Small intestine (tissue), 7 donors: ENCODE measurements around the gene TCIRG1. TPM values are rescaled to one million over a fixed set of nuclear protein-coding genes. Genes with fewer than 3 reads are reported as not detected.

ENCODE experiments used
- DNase-seq, 2 donors: peaks; one replicate each; pipeline versions ENCODE4 v3.0.0 to v3.0.0-alpha.2; 2013
- FAIRE-seq: peaks from 2 replicates; lab custom pipeline; 2012; peaks lifted over from hg19 to GRCh38; lab: Jason Lieb, UNC
- H3K27ac ChIP-seq, 3 donors: one replicate each; pipeline ENCODE4 v1.5.1; 2013; ENCODE audit warnings: low read length in 2 of 3, mild to moderate bottlenecking in 2 of 3, control low read depth in 1 of 3, inconsistent platforms in 1 of 3, low read depth in 1 of 3, moderate library complexity in 1 of 3
- H3K27me3 ChIP-seq, 3 donors: one replicate each; pipeline ENCODE4 v1.6.1; 2013; ENCODE audit warnings: low read length in 3 of 3, inconsistent platforms in 1 of 3; ENCODE audit not compliant: control insufficient read depth in 3 of 3, insufficient read depth in 3 of 3
- H3K36me3 ChIP-seq, 3 donors: one replicate each; pipeline ENCODE4 v1.6.1; 2013; ENCODE audit warnings: low read length in 3 of 3, inconsistent platforms in 1 of 3, low read depth in 1 of 3, mild to moderate bottlenecking in 1 of 3, moderate library complexity in 1 of 3; ENCODE audit not compliant: control insufficient read depth in 3 of 3, insufficient read depth in 2 of 3
- H3K4me1 ChIP-seq, 3 donors: one replicate each; pipeline ENCODE4 v1.6.1; 2013; ENCODE audit warnings: low read length in 2 of 3, inconsistent platforms in 1 of 3, low read depth in 1 of 3, mild to moderate bottlenecking in 1 of 3, moderate library complexity in 1 of 3; ENCODE audit not compliant: control insufficient read depth in 3 of 3, insufficient read depth in 2 of 3
- H3K4me3 ChIP-seq, 3 donors: one replicate each; pipeline ENCODE4 v1.5.1; 2013; ENCODE audit warnings: low read length in 3 of 3, control low read depth in 1 of 3, inconsistent platforms in 1 of 3, low read depth in 1 of 3, mild to moderate bottlenecking in 1 of 3, moderate library complexity in 1 of 3
- H3K9me3 ChIP-seq, 2 donors: one replicate each; pipeline ENCODE4 v1.6.1; 2013; ENCODE audit warnings: low read depth in 1 of 2, low read length in 1 of 2; ENCODE audit not compliant: control insufficient read depth in 2 of 2, insufficient read depth in 1 of 2
- WGBS, 3 donors: extraction: QIAGEN DNeasy Blood & Tissue Kit; methylation state at CpG; one replicate each; pipeline ENCODE4 v1.1.7; 2013; 5-methylcytosine and 5-hydroxymethylcytosine counted together
- polyA plus RNA-seq, 4 donors: library from polyadenylated mRNA; stranded (reverse) in 3 of 4; unstranded in 1 of 4; fragments of 200-250 nt in 3 of 4; fragments of 120-200 nt in 1 of 4; gene quantifications; one replicate each; pipeline versions ENCODE4 v1.2.1 to v1.2.3, GENCODE V29; 2013
- donor health status: healthy with polysubstance abuse.
- donor health status: control.
- donor health status: control.
- donor health status: Bipolar disorder and iron deficiency.
- donor health status: healthy.

The TCIRG1 gene
- polyA plus RNA-seq, 4 donors, result 79.1 to 437 (median 285) TPM

DNA sequence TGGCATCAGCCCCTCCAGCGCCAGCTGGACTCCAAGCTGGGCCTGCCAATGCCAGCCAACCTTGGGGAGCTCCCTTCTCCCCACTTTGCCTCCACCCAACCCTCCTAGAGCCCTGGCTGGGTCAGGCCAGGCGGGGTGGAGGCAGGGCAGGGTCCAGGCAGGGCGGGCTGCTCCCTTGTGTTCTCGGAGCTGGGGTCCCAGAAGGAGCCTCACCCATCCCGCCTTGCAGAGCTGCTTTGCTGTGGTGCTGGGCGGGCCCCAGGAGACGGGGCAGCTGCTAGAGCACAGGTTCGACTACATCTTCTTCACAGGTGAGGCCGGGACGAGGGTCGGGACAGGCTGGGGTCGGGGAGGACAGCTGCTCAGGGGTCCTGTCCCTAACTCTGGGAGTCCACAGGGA lies 19.3 kb upstream of the TCIRG1 start:
- peaks cover 0 to 42% (median 0%) of the 10 kb centered on the region in 3 donors for H3K36me3 ChIP-seq
- H3K27me3 ChIP-seq, result no peaks in the 10 kb centered on the region
- H3K9me3 ChIP-seq, result no peaks in the 10 kb centered on the region
- DNase-seq (no peak), FAIRE-seq (no peak)
- 72 to 87% (median 79%) methylated on average over 12 of the region's 12 CpGs for WGBS, 3 donors
- H3K27ac ChIP-seq, result no peak overlapping the region
- peaks cover 0 to 16% (median 3%) of the 10 kb centered on the region in 3 donors for H3K4me1 ChIP-seq
- no peak overlapping the region for H3K4me3 ChIP-seq

DNA sequence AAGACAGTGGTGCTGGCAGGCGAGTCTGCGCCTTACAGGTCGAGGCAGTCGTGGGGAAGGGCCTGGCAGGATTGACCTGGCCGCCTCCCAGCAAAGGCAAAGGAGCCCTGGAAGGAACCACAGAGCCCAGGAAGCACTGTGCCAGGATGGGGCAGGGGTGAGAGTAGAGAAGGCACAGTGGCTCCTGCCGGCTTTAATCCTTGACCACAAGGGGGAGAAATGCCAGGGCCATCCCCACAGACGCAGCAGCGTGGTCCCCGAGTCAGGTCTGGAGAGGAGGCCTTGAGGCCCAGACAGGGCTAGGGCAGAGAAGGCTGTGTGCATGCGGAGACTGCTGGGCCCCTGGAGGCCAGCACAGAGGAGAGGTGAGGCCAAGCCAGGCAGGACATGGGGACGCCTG lies 18.2 kb upstream of the TCIRG1 start:
- peaks cover 0 to 5% of the 10 kb centered on the region in 2 donors for H3K9me3 ChIP-seq
- H3K36me3 ChIP-seq, result peaks cover 0 to 44% (median 0%) of the 10 kb centered on the region in 3 donors
- H3K27ac ChIP-seq, result no peak overlapping the region
- H3K4me3 ChIP-seq, result no peak overlapping the region
- FAIRE-seq (no peak), DNase-seq (no peak)
- H3K4me1 ChIP-seq, result peaks cover 0 to 12% (median 0%) of the 10 kb centered on the region in 3 donors
- H3K27me3 ChIP-seq, result no peaks in the 10 kb centered on the region
- WGBS, 3 donors, result 30 to 44% (median 37%) methylated on average over 11 of the region's 11 CpGs

DNA sequence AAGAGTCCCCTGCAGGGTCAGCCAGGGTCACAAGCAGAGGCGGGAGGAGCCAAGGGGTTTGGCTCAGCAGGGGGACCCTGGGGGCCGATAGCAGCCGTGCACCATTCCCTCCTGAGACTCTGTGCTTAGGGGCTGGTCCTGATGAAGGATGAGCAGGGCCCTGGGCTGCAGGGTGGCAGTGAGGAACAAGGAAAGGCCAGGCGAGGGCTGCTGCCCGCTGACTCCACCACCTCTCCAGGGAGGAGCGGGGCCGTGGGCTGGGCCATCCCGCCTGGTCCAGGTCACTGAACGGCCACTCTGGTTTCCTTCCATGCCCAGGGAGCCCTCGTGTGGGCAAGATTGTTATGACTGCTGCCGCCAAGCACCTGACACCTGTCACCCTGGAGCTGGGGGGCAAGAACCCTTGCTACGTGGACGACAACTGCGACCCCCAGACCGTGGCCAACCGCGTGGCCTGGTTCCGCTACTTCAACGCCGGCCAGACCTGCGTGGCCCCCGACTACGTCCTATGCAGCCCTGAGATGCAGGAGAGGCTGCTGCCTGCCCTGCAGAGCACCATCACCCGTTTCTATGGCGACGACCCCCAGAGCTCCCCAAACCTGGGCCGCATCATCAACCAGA lies 17.5 kb upstream of the TCIRG1 start:
- DNase-seq, result peak; percentile 50 to 67
- Histone ChIP-seq H3K4me3 (no peak overlapping the region), H3K27me3 (no peaks in the 10 kb centered on the region), H3K27ac (no peak overlapping the region), H3K4me1 (peaks cover 0 to 10% (median 0%) of the 10 kb centered on the region in 3 donors), H3K9me3 (peaks cover 0 to 5% of the 10 kb centered on the region in 2 donors), H3K36me3 (peaks cover 0 to 47% (median 0%) of the 10 kb centered on the region in 3 donors)
- WGBS, 3 donors, result 50 to 68% (median 64%) methylated on average over 25 to 27 of the region's 27 CpGs
- no peak for FAIRE-seq

DNA sequence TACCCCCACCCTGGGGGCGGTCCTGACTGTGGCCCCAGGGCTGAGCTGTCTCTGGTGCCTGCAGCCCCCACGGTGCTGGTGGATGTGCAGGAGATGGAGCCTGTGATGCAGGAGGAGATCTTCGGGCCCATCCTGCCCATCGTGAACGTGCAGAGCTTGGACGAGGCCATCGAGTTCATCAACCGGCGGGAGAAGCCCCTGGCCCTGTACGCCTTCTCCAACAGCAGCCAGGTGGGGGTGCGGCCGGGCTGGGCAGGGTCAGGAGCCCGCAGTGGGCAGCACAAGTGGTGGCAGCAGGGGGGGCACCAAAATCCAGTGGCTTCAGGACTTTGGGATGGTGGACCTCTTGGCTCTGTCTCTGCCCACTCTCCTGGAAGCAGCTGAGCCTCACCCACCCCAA lies 16.3 kb upstream of the TCIRG1 start:
- 87 to 96% (median 92%) methylated on average over 12 to 13 of the region's 13 CpGs for WGBS, 3 donors
- H3K27ac ChIP-seq, result no peak overlapping the region
- FAIRE-seq (no peak), DNase-seq (no peak)
- H3K36me3 ChIP-seq, result peaks cover 0 to 58% (median 0%) of the 10 kb centered on the region in 3 donors
- H3K4me3 ChIP-seq, result no peak overlapping the region
- no peaks in the 10 kb centered on the region for H3K4me1 ChIP-seq
- H3K27me3 ChIP-seq, result no peaks in the 10 kb centered on the region
- H3K9me3 ChIP-seq, result peaks cover 0 to 5% of the 10 kb centered on the region in 2 donors

DNA sequence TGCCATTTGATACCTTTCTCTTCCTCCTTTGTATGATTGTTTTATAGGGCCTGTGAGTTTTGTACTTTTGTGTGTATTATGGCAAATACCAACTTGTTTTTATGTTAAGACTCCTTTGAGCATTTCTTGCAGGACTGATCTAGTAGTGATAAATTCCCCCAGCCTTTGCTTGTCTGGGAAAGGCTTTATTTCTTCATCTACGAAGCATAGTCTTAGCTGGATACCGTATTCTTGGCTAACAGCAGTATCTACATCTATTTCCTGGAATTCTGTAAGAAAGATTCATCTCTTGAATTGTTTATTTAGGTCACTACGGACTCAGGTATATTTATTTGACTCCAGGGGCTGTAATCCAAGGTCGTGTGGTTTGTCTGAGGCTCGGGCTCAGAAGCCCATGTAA lies 14.3 kb upstream of the TCIRG1 start:
- H3K4me3 ChIP-seq, result no peak overlapping the region
- peaks cover 0 to 58% (median 0%) of the 10 kb centered on the region in 3 donors for H3K36me3 ChIP-seq
- no peak overlapping the region for H3K27ac ChIP-seq
- DNase-seq (no peak), FAIRE-seq (no peak)
- no peaks in the 10 kb centered on the region for H3K27me3 ChIP-seq
- peaks cover 0 to 5% of the 10 kb centered on the region in 2 donors for H3K9me3 ChIP-seq
- peaks cover 0 to 1% (median 0%) of the 10 kb centered on the region in 3 donors for H3K4me1 ChIP-seq
- 84 to 90% (median 90%) methylated on average over 5 of the region's 5 CpGs for WGBS, 3 donors

DNA sequence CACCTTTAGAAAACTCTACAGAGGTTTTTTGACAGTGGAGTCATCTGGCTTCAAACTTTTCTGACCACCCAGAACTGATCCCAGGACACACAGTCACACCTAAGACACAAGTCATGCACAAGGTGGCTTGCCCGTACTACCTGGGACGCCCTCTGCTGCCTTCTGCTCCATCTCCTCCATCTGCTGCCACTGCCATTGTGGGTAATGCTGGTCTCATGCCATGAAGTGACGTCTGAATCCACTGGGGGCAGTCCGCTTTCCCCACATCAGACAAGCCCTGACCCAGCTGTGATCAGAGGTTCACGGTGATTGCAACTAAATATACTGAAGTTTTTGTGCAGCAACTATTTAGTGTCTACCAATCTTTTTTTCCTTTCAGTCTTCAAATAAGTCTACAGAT lies 13.8 kb upstream of the TCIRG1 start:
- H3K27ac ChIP-seq, result no peak overlapping the region
- peaks cover 0 to 5% (median 0%) of the 10 kb centered on the region in 3 donors for H3K4me1 ChIP-seq
- peaks cover 0 to 5% of the 10 kb centered on the region in 2 donors for H3K9me3 ChIP-seq
- 69 to 76% (median 72%) methylated on average over 5 of the region's 5 CpGs for WGBS, 3 donors
- no peak overlapping the region for H3K4me3 ChIP-seq
- DNase-seq (no peak), FAIRE-seq (no peak)
- peaks cover 0 to 54% (median 0%) of the 10 kb centered on the region in 3 donors for H3K36me3 ChIP-seq
- H3K27me3 ChIP-seq, result no peaks in the 10 kb centered on the region

DNA sequence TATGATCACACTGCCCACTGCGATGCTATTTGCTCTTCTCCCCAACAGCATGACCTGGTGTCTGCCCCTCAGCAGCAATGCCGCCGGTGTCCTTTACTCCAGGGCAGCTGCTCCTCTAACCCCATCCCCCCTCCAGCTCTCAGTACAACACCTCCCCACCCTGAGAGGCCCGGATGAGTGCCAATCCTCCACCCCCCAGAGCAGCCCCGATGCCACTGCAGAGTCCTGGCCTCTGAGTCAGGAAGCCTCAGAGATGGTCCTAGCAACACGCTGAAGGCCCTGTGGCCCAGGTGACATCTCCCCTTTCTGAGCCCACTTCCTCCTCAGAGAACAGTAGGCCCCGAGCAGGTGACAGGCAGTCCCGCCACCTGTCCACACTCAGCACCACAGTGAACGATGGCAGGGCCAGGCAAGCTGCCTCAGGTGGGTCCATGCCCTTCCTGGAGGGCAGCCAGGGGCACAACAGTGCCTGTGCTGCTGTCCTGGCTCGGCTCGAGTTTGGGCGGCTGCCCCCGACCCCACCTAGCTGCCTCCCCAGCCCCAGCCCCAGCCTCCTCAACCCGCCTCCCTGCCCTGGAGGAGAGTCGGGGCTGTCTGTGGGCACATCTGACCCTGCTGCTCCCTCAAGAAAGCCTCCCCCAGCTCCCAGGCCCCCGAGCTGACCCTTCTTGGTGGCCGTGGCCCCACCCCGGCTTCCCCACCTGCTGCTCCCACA lies 12.3 kb upstream of the TCIRG1 start:
- DNase-seq, result no peak
- no peak for FAIRE-seq
- H3K4me1 ChIP-seq, result peaks cover 0 to 10% (median 0%) of the 10 kb centered on the region in 3 donors
- no peaks in the 10 kb centered on the region for H3K27me3 ChIP-seq
- H3K36me3 ChIP-seq, result peaks cover 0 to 53% (median 0%) of the 10 kb centered on the region in 3 donors
- H3K9me3 ChIP-seq, result peaks cover 0 to 5% of the 10 kb centered on the region in 2 donors
- H3K4me3 ChIP-seq, result no peak overlapping the region
- no peak overlapping the region for H3K27ac ChIP-seq
- 85 to 88% (median 87%) methylated on average over 13 to 18 of the region's 18 CpGs for WGBS, 3 donors

DNA sequence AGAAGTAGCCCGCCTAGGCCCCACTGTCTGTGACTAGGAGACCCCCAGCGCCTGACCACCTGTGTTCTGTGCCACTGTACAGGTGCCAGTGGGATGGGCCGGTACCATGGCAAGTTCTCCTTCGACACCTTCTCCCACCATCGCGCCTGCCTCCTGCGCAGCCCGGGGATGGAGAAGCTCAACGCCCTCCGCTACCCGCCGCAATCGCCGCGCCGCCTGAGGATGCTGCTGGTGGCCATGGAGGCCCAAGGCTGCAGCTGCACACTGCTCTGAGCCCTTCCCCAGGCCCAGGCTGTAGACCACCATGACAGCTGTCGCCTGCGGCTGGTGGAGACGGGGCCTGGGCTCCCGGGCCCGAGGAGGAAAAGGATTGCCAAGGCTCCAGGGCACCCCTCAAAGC lies 11.2 kb upstream of the TCIRG1 start:
- WGBS, 3 donors, result 93 to 99% (median 96%) methylated on average over 15 to 21 of the region's 21 CpGs
- Histone ChIP-seq H3K36me3 (peaks cover 0 to 54% (median 0%) of the 10 kb centered on the region in 3 donors), H3K4me1 (peaks cover 0 to 17% (median 0%) of the 10 kb centered on the region in 3 donors), H3K9me3 (peaks cover 0 to 5% of the 10 kb centered on the region in 2 donors), H3K27me3 (no peaks in the 10 kb centered on the region), H3K27ac (no peak overlapping the region), H3K4me3 (no peak overlapping the region)
- FAIRE-seq (no peak), DNase-seq (no peak)
